ENCODE data around the gene PGAP1.

The PGAP1 gene

DNA sequence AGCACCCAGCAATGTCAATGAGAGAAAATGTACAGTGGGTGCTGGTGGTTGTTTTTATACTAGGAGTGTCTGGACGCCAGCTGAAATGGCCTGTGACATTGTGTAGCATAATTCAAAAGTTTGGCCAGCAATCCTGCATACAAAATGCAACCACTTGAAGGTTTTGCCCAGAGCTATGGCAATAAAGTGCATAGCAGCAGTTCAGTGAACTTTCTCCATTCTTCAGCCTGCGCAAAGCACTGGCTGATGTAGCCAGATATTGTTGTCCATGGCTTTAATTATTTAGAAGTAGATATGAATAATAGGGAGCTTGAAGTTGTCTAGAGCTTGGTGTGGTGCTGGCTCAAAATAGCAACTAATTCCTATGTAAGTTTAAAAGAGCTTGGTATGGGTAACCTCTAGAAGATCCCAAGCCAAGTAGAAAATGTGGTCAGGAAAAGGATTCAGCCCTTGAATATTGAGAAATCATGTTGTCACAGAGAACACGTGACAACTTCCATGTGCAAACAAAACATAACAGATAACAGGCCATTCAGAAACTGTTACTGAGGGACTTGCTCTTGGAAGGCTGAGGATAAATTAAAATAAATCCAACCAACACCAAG is 33.3 kb upstream of the PGAP1 start:
- TF ChIP-seq, protein P1, sequence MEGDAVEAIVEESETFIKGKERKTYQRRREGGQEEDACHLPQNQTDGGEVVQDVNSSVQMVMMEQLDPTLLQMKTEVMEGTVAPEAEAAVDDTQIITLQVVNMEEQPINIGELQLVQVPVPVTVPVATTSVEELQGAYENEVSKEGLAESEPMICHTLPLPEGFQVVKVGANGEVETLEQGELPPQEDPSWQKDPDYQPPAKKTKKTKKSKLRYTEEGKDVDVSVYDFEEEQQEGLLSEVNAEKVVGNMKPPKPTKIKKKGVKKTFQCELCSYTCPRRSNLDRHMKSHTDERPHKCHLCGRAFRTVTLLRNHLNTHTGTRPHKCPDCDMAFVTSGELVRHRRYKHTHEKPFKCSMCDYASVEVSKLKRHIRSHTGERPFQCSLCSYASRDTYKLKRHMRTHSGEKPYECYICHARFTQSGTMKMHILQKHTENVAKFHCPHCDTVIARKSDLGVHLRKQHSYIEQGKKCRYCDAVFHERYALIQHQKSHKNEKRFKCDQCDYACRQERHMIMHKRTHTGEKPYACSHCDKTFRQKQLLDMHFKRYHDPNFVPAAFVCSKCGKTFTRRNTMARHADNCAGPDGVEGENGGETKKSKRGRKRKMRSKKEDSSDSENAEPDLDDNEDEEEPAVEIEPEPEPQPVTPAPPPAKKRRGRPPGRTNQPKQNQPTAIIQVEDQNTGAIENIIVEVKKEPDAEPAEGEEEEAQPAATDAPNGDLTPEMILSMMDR (IDR thresholded peaks at IDR 0.05; ENCODE audit: insufficient read depth, missing control alignments) = no peak
- FAIRE-seq (no peak), DNase-seq (ENCODE audit: insufficient read length, low spot score) (no peak)

- TF ChIP-seq, protein P1 (IDR thresholded peaks at IDR 0.05; ENCODE audit: insufficient read depth, missing control alignments) = no peak
- FAIRE-seq (no peak), DNase-seq (ENCODE audit: insufficient read length, low spot score) (no peak)
Measured at GRCh38 chr2:196959281-196959680, 32.8 kb upstream of the PGAP1 start.

- no peak for DNase-seq (ENCODE audit: insufficient read length, low spot score)
Measured at GRCh38 chr2:196957881-196958525, 31.5 kb upstream of the PGAP1 start.

GRCh38 chr2:196957442-196957841 is 30.9 kb upstream of the PGAP1 start:
- no peak for FAIRE-seq
- TF ChIP-seq, protein P1 (IDR thresholded peaks at IDR 0.05; ENCODE audit: insufficient read depth, missing control alignments) = no peak
- DNase-seq (ENCODE audit: insufficient read length, low spot score) = no peak

More at GRCh38 chr2:196957881-196958525, 31.5 kb upstream of the PGAP1 start:
- TF ChIP-seq, protein P1 (IDR thresholded peaks at IDR 0.05; ENCODE audit: insufficient read depth, missing control alignments) = no peak
- no peak for FAIRE-seq

DNA sequence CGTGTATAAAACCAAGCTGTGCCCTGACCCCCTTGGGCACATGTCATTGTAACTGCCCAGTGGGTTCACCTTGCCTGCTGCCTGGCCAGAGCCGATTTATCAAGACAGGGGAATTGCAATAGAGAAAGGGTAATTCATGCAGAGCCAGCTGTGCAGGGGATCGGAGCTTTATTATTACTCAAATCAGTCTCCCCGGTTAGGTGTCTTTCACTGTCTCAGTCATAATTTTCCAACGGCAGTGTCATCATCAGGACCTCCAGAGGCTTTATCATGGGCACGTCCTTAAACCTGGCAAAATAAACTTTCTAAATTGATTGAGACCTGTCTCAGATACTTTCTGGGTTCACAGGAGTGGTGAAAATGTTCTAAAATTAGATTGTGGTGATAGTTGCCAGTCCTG is 29.6 kb upstream of the PGAP1 start:
- no peak for DNase-seq (ENCODE audit: insufficient read length, low spot score)
- FAIRE-seq = no peak
- TF ChIP-seq, protein P1 (IDR thresholded peaks at IDR 0.05; ENCODE audit: insufficient read depth, missing control alignments) = no peak

DNA sequence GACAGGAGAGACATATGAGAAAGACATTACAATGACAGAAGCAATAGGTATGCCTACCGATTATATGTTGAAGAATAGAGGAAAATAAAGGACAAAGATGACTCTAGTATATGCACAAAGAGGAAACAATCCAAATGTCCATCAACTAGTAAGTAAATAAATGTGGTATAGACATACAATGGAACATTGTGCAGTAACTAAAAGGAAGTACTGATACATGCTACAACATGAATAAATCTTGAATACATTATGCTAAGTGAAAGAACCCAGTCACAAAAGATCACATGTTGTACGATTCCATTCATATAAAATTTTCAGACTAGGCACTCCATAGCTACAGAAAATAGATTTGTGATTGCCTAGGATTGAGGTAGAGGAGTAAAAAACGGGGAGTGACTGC is 28.5 kb upstream of the PGAP1 start:
- no peak for DNase-seq (ENCODE audit: insufficient read length, low spot score)
- FAIRE-seq = no peak
- TF ChIP-seq, protein P1 (IDR thresholded peaks at IDR 0.05; ENCODE audit: insufficient read depth, missing control alignments) = no peak

DNA sequence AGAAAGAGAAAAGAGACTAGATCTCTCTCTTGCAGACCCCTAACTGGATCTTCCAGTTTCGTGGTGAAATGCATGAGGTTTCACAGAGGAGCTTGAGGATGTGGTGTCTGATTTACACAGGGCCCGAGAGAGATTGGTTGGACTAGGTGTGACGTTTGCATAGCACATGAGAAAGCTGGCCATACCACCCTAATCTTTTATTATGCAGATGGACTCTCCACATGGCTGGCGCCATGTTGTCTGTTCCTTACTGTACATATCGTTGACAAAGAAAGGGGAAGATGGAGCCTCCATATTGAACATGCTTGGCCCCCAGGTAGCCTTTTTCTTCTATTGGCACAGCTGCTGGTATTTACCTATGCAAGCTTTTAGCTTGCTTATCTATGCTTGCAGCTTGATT is 27.5 kb upstream of the PGAP1 start:
- DNase-seq (ENCODE audit: insufficient read length, low spot score) = no peak
- no peak for FAIRE-seq
- TF ChIP-seq, protein P1 (IDR thresholded peaks at IDR 0.05; ENCODE audit: insufficient read depth, missing control alignments) = no peak

Data from D721Med (cell line).